Keratinocyte (primary cell): ENCODE measurements around the gene BBLN. TPM values are rescaled to one million over a fixed set of nuclear protein-coding genes. Genes with fewer than 3 reads are reported as not detected.
A peak's percentile ranks its signal among the peaks of the same experiment; 100 is the strongest.
"Not testable (repeated sequence)": the region's sequence is repeated elsewhere in the genome, so short reads cannot be mapped to it uniquely, and the experiment has no call there.

Experiments used
- DNase-seq: peaks from one replicate; pipeline ENCODE4 v3.0.0-alpha.2; 2011; ENCODE audit warnings: low read depth, missing footprints, low spot score
- FAIRE-seq: peaks from 2 replicates; lab custom pipeline; 2011; peaks lifted over from hg19 to GRCh38; lab: Jason Lieb, UNC
- H2AFZ ChIP-seq: 2 replicates; pipeline ENCODE4 v1.6.0; 2012; ENCODE audit warnings: low read length, control low read depth, inconsistent platforms; ENCODE audit not compliant: control insufficient read depth
- H3K27ac ChIP-seq: 2 replicates; pipeline ENCODE4 v1.5.1; 2011; ENCODE audit warnings: low read length; ENCODE audit not compliant: control insufficient read depth, insufficient read depth
- H3K27me3 ChIP-seq: 3 replicates; pipeline ENCODE4 v1.6.0; 2011; ENCODE audit warnings: low read length; ENCODE audit not compliant: control insufficient read depth, insufficient read depth; ENCODE audit errors: extremely low read depth
- H3K36me3 ChIP-seq, 2 experiments: 2 replicates in 1 of 2; 3 replicates in 1 of 2; pipeline ENCODE4 v1.5.1; 2011; ENCODE audit warnings: low read length in 2 of 2, mild to moderate bottlenecking in 1 of 2; ENCODE audit not compliant: control insufficient read depth in 2 of 2, insufficient read depth in 2 of 2; ENCODE audit errors: extremely low read depth in 1 of 2
- H3K4me1 ChIP-seq: 3 replicates; pipeline ENCODE4 v1.5.1; 2011; ENCODE audit warnings: low read length; ENCODE audit not compliant: control insufficient read depth, insufficient read depth; ENCODE audit errors: extremely low read depth
- H3K4me2 ChIP-seq: 3 replicates; pipeline ENCODE4 v1.6.0; 2011; ENCODE audit warnings: low read depth, low read length; ENCODE audit not compliant: control insufficient read depth, insufficient read depth; ENCODE audit errors: extremely low read depth
- H3K4me3 ChIP-seq, 3 experiments: fragments of 200-600 bp in 1 of 3; sonication (generic) in 1 of 3; 2 replicates in 2 of 3; 3 replicates in 1 of 3; pipeline ENCODE4 v1.5.1; 2011 to 2016; ENCODE audit warnings: low read length in 3 of 3, mild to moderate bottlenecking in 3 of 3, control low read depth in 2 of 3, inconsistent platforms in 1 of 3, low read depth in 1 of 3, mixed read lengths in 1 of 3, mixed run types in 1 of 3, moderate library complexity in 1 of 3; ENCODE audit not compliant: control insufficient read depth in 2 of 3, insufficient read depth in 2 of 3; ENCODE audit errors: extremely low read depth in 1 of 3
- H3K79me2 ChIP-seq: 2 replicates; pipeline ENCODE4 v1.6.0; 2012; ENCODE audit warnings: low read length; ENCODE audit not compliant: control insufficient read depth, insufficient read depth
- H3K9ac ChIP-seq: 3 replicates; pipeline ENCODE4 v1.6.0; 2011; ENCODE audit warnings: low read length; ENCODE audit not compliant: control insufficient read depth, insufficient read depth; ENCODE audit errors: extremely low read depth
- H3K9me1 ChIP-seq: 3 replicates; pipeline ENCODE4 v1.6.0; 2011; ENCODE audit warnings: low read length; ENCODE audit not compliant: control insufficient read depth, insufficient read depth; ENCODE audit errors: extremely low read depth
- H3K9me3 ChIP-seq: 2 replicates; pipeline ENCODE4 v1.5.1; 2012; ENCODE audit warnings: low read depth, low read length; ENCODE audit not compliant: control insufficient read depth
- H4K20me1 ChIP-seq: 3 replicates; pipeline ENCODE4 v1.6.0; 2011; ENCODE audit warnings: low read length; ENCODE audit not compliant: control insufficient read depth, insufficient read depth; ENCODE audit errors: extremely low read depth
- EZH2 ChIP-seq: IDR thresholded peaks from one replicate; pipeline ENCODE4 v1.6.1; 2012; ENCODE audit warnings: inconsistent platforms, mild to moderate bottlenecking, low read length, moderate library complexity
- dilution Hi-C: fragments of 300-500 bp; cut with MboI; formaldehyde crosslinking; loops from one replicate; pipeline ENCODE4 v1.7.0; 2020; ENCODE audit warnings: low sequenced_read_pairs; ENCODE audit not compliant: extremely low pct_ligation_motif_present
- polyA minus RNA-seq, 3 experiments: library from RNA; depleted of rRNA, polyadenylated mRNA; stranded (reverse); fragments of >200 nt; gene quantifications; 1 replicate in 1 of 3; 2 replicates in 1 of 3; 3 replicates in 1 of 3; pipeline ENCODE4 v1.2.3, GENCODE V29; 2011
- polyA plus RNA-seq, 5 experiments: library from polyadenylated mRNA; depleted of rRNA in 3 of 5; stranded (reverse) in 3 of 5; stranded (forward) in 1 of 5; unstranded in 1 of 5; fragments of >200 nt; gene quantifications; 1 replicate in 1 of 5; 2 replicates in 3 of 5; 3 replicates in 1 of 5; pipeline versions ENCODE4 v1.2.1 to v1.2.3, GENCODE V29; 2011 to 2012; ENCODE audit warnings: missing spikeins in 2 of 5, low read depth in 1 of 5, low replicate concordance in 1 of 5
- TF ChIP-seq, protein P1 (sequence below), 3 experiments: IDR thresholded peaks in 1 of 3; conservative IDR thresholded peaks in 1 of 3; optimal IDR thresholded peaks in 1 of 3; 2 replicates in 2 of 3; 3 replicates in 1 of 3; pipeline versions ENCODE3 to v1.5.1; 2011; ENCODE audit warnings: low read length in 3 of 3, mild to moderate bottlenecking in 3 of 3, moderate library complexity in 2 of 3, control low read depth in 1 of 3, inconsistent platforms in 1 of 3; ENCODE audit not compliant: insufficient read depth in 2 of 3; ENCODE audit errors: extremely low read depth in 1 of 3

BBLN gene, protein sequence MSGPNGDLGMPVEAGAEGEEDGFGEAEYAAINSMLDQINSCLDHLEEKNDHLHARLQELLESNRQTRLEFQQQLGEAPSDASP
- polyA plus RNA-seq (35.9 to 89.0 TPM (median 50.9 TPM) in 3 replicates), polyA minus RNA-seq (8.2 to 24.0 TPM (median 11.0 TPM) in 3 replicates)
- polyA plus RNA-seq (2011; ENCODE audit: low read depth): 10.4 TPM
- polyA plus RNA-seq (2011; cell fraction: cytosol; rRNA removed): 52.8 and 158 TPM in 2 replicates
- polyA plus RNA-seq (2011; cell fraction: nucleus; rRNA removed): 24.0 and 27.2 TPM in 2 replicates
- 69.5 and 195 TPM in 2 replicates for polyA plus RNA-seq (2012; ENCODE audit: low replicate concordance)
- polyA minus RNA-seq (2011; cell fraction: cytosol; rRNA and poly(A)+ RNA removed): 158 TPM
- polyA minus RNA-seq (2011; cell fraction: nucleus; rRNA and poly(A)+ RNA removed): 15.7 and 17.5 TPM in 2 replicates

DNA sequence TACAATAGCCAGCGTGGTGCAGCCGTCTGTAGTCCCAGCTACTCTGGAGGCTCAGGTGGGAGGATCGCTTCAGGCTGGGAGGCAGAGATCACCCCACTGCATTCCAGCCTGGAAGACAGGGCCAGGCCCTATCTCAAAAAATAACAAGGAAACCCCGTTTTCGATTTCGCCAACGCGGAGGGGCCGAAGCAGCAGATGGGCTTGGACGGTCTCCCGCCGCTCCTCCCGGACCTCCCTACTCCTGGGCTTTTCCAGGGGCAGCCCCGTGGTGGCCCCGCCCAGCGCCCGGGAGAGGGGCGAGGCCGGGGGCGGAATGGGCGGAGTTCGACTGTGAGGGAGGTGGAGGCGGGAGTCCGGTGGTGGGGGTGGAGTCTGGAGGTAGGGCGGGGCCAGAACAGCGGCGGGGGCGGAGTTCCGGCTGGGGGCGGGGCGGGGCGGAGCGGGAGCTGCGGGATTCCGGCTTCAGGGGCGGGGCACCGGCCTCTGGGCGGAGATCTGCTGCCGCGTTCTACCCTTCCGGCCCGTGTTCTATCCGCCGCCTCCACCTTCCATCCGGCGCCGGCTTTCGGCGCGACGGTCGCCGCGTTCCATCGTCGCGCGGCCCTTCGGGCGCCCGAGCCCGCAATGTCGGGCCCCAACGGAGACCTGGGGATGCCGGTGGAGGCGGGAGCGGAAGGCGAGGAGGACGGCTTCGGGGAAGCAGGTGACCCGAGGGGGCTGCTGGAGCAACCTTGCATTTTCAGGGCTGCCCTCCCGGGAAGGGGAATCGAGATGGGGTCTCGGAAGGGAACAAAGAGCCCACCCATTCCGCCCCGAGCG is at the start of gene BBLN:
TSS of gene BBLN (plus strand) at position 482 of the 819 bp plus-strand sequence. CDS start at position 625, 143 bp downstream.
- TF ChIP-seq EZH2: no peak
- TF ChIP-seq, protein P1, sequence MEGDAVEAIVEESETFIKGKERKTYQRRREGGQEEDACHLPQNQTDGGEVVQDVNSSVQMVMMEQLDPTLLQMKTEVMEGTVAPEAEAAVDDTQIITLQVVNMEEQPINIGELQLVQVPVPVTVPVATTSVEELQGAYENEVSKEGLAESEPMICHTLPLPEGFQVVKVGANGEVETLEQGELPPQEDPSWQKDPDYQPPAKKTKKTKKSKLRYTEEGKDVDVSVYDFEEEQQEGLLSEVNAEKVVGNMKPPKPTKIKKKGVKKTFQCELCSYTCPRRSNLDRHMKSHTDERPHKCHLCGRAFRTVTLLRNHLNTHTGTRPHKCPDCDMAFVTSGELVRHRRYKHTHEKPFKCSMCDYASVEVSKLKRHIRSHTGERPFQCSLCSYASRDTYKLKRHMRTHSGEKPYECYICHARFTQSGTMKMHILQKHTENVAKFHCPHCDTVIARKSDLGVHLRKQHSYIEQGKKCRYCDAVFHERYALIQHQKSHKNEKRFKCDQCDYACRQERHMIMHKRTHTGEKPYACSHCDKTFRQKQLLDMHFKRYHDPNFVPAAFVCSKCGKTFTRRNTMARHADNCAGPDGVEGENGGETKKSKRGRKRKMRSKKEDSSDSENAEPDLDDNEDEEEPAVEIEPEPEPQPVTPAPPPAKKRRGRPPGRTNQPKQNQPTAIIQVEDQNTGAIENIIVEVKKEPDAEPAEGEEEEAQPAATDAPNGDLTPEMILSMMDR (optimal IDR thresholded peaks at IDR 0.05 in 1 of 3, IDR thresholded peaks at IDR 0.05 in 1 of 3, conservative IDR thresholded peaks at IDR 0.05 in 1 of 3; ENCODE audit: extremely low read depth in 1 of 3, insufficient read depth in 2 of 3, low read length in 3 of 3): no peak
- no peak for FAIRE-seq
- DNase-seq: peak; percentile 69

DNA sequence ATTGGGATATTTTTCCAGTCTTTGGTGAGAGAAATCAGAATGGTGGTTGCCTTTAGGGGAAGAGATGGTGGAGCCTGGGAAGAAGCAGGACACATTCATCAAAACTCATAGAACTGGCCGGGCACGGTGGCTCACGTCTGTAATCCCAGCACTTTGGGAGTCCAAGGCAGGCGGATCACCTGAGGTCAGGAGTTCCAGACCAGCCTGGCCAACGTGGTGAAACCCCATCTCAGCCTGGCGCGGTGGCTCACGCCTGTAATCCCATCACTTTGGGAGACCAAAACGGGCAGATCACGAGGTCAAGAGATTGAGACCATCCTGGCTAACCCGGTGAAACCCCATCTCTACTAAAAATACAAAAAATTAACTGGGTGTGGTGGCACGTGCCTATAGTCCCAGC is 48.3 kb upstream of the BBLN start:
- H3K4me1 ChIP-seq, dilution Hi-C loops, FAIRE-seq, DNase-seq, H4K20me1 ChIP-seq, H3K9me3 ChIP-seq, H2AFZ ChIP-seq, H3K27ac ChIP-seq, H3K79me2 ChIP-seq, H3K9me1 ChIP-seq, H3K4me3 ChIP-seq, H3K27me3 ChIP-seq, H3K9ac ChIP-seq, H3K4me2 ChIP-seq: not testable (repeated sequence)
- H3K36me3 ChIP-seq: peaks cover 10 to 14% of the 10 kb centered on the region in 2 experiments

More for the DNA sequence above, at the start of gene BBLN:
- peak within 1 kb of the TSS; percentile 94 for H3K4me2 ChIP-seq
- peak within 1 kb of the TSS; percentile 92 for H2AFZ ChIP-seq
- no peaks in the 10 kb centered on the region for H3K9me1 ChIP-seq
- peak within 1 kb of the TSS; percentile 87 for H3K9ac ChIP-seq
- H3K4me3 ChIP-seq: peak within 1 kb of the TSS; percentile 89 to 92 (median 90)
- peaks cover 19% of the 10 kb centered on the region for H3K4me1 ChIP-seq
- peaks cover 3% of the 10 kb centered on the region for H4K20me1 ChIP-seq
- H3K9me3 ChIP-seq: no peaks in the 10 kb centered on the region
- dilution Hi-C loops: no loop called here
- peaks cover 16 to 18% of the 10 kb centered on the region in 2 experiments for H3K36me3 ChIP-seq
- H3K79me2 ChIP-seq: peaks cover 5% of the 10 kb centered on the region
- no peaks in the 10 kb centered on the region for H3K27me3 ChIP-seq
- H3K27ac ChIP-seq: peak within 1 kb of the TSS; percentile 69
